OCI-M1 (cell line): ENCODE results near the gene RSPH10B2.
"Not testable (repeated sequence)": the region's sequence is repeated elsewhere in the genome, so short reads cannot be mapped to it uniquely, and the experiment has no call there.

Source experiments
- DNase-seq: peaks from one replicate; lab custom pipeline; 2025; lab: John Stamatoyannopoulos, UW

Gene RSPH10B2

GRCh38 chr7:6753964-6754363, at the start of gene RSPH10B2:
Gene RSPH10B2 (plus strand): TSS chr7:6754103. CDS start chr7:6757678, 3,575 bp downstream.
- not testable (repeated sequence) for DNase-seq

GRCh38 chr7:6705959-6706665, 47.8 kb upstream of the RSPH10B2 start:
- peak; percentile 33 for DNase-seq

- DNase-seq, result peak; percentile 94
These were observed 47.1 kb upstream of the RSPH10B2 start, which contains the start of gene ZNF12 for GRCh38 chr7:6706666-6707407. Gene ZNF12 (minus strand): TSS chr7:6706947. CDS start chr7:6705173, 1,774 bp downstream.

GRCh38 chr7:6708304-6708703, 45.6 kb upstream of the RSPH10B2 start:
- no peak for DNase-seq

GRCh38 chr7:6709808-6710207, 44.1 kb upstream of the RSPH10B2 start:
- DNase-seq, result peak; percentile 56

- DNase-seq, result no peak
These were observed 39.5 kb upstream of the RSPH10B2 start for GRCh38 chr7:6714360-6714759.

- not testable (repeated sequence) for DNase-seq
These were observed 38.0 kb upstream of the RSPH10B2 start for GRCh38 chr7:6715898-6716297.

- DNase-seq, result no peak
These were observed 35.8 kb upstream of the RSPH10B2 start for GRCh38 chr7:6718124-6718523.

GRCh38 chr7:6724351-6724750, 29.6 kb upstream of the RSPH10B2 start:
- DNase-seq, result not testable (repeated sequence)

- DNase-seq, result no peak
These were observed 28.9 kb upstream of the RSPH10B2 start for GRCh38 chr7:6725003-6725402.

- DNase-seq, result not testable (repeated sequence)
These were observed 27.6 kb upstream of the RSPH10B2 start for GRCh38 chr7:6726341-6726740.

- DNase-seq, result peak; percentile 0
These were observed 26.2 kb upstream of the RSPH10B2 start for GRCh38 chr7:6727663-6728062.

- not testable (repeated sequence) for DNase-seq
These were observed 24.9 kb upstream of the RSPH10B2 start for GRCh38 chr7:6728893-6729491.

- DNase-seq, result peak; percentile 97
These were observed 24.2 kb upstream of the RSPH10B2 start for GRCh38 chr7:6729492-6730342.

- peak; percentile 29 for DNase-seq
These were observed 23.6 kb upstream of the RSPH10B2 start for GRCh38 chr7:6730343-6730633.

GRCh38 chr7:6738415-6738814, 15.5 kb upstream of the RSPH10B2 start:
- DNase-seq, result not testable (repeated sequence)

- not testable (repeated sequence) for DNase-seq
These were observed 9.3 kb upstream of the RSPH10B2 start for GRCh38 chr7:6744410-6745100.

- not testable (repeated sequence) for DNase-seq
These were observed 4.6 kb upstream of the RSPH10B2 start for GRCh38 chr7:6749335-6749734.

GRCh38 chr7:6750173-6750572, 3.7 kb upstream of the RSPH10B2 start:
- not testable (repeated sequence) for DNase-seq

GRCh38 chr7:6761186-6761585, 7.3 kb downstream of the RSPH10B2 start:
- not testable (repeated sequence) for DNase-seq

GRCh38 chr7:6781581-6781980, 27.7 kb downstream of the RSPH10B2 start:
- DNase-seq, result not testable (repeated sequence)
